OCI-LY3 (cell line): ENCODE results near the gene MTX2.

ENCODE experiments used
- H2AFZ ChIP-seq: fragments of 200-600, 300-600 bp; shearing (Covaris generic); 2 replicates; pipeline ENCODE4 v1.6.0; 2014; ENCODE audit warnings: antibody characterized with exemption, low read depth, low read length
- H3K27ac ChIP-seq: fragments of 200-600, 300-600 bp; sonication (generic); 2 replicates; pipeline ENCODE4 v1.5.1; 2014; ENCODE audit warnings: mild to moderate bottlenecking, low read length, moderate library complexity, mixed read lengths
- H3K27me3 ChIP-seq: fragments of 200-600, 300-600 bp; sonication (generic); 2 replicates; pipeline ENCODE4 v1.6.1; 2014; ENCODE audit warnings: low read depth, low read length, mixed read lengths
- H3K36me3 ChIP-seq: fragments of 200-600, 300-600 bp; sonication (generic); replicated peaks from 2 replicates; pipeline ENCODE3; 2014; ENCODE audit warnings: low read depth, low read length, mixed read lengths
- H3K4me1 ChIP-seq: fragments of 300-600, 200-600 bp; sonication (generic); 2 replicates; pipeline ENCODE4 v1.6.1; 2014; ENCODE audit warnings: low read length, mixed read lengths
- H3K4me2 ChIP-seq: fragments of 200-600, 300-600 bp; sonication (generic); 2 replicates; pipeline ENCODE4 v1.6.1; 2014; ENCODE audit warnings: low read length, mixed read lengths
- H3K4me3 ChIP-seq: fragments of 300-600, 200-600 bp; sonication (generic); 2 replicates; pipeline ENCODE4 v1.5.1; 2014; ENCODE audit warnings: antibody characterized with exemption, mild to moderate bottlenecking, low read length, moderate library complexity
- H3K79me2 ChIP-seq: fragments of 300-600, 200-600 bp; shearing (Covaris generic); 2 replicates; pipeline ENCODE4 v1.6.1; 2014; ENCODE audit warnings: mild to moderate bottlenecking, low read length, mixed read lengths
- H3K9ac ChIP-seq: fragments of 300-600, 200-600 bp; shearing (Covaris generic); 2 replicates; pipeline ENCODE4 v1.6.0; 2014; ENCODE audit warnings: mild to moderate bottlenecking, low read length, moderate library complexity
- H3K9me3 ChIP-seq: fragments of 200-600, 300-600 bp; shearing (Covaris generic); 2 replicates; pipeline ENCODE4 v1.6.1; 2014; ENCODE audit warnings: low read length, mixed read lengths; ENCODE audit not compliant: insufficient read depth
- H4K20me1 ChIP-seq: fragments of 200-600, 300-600 bp; sonication (generic); 2 replicates; pipeline ENCODE4 v1.6.1; 2016; ENCODE audit warnings: low read length, mixed read lengths; ENCODE audit not compliant: insufficient read depth
- CTCF ChIP-seq: fragments of 200-600, 300-600 bp; sonication (generic); IDR thresholded peaks from 2 replicates; pipeline ENCODE4 v1.5.1; 2014; ENCODE audit warnings: antibody characterized with exemption, low read length, low read depth
- EZH2phosphoT487 ChIP-seq: fragments of 200-600 bp; shearing (Covaris generic); IDR thresholded peaks from 2 replicates; pipeline ENCODE4 v1.6.1; 2018; ENCODE audit warnings: antibody characterized with exemption, mixed run types, low read depth

Gene MTX2

GRCh38 chr2:176385219-176385759 lies 116.0 kb downstream of the MTX2 start:
- no peak overlapping the region for H2AFZ ChIP-seq
- H3K27me3 ChIP-seq = no peaks in the 10 kb centered on the region
- TF ChIP-seq EZH2phosphoT487 (no peak), CTCF (no peak)

GRCh38 chr2:176385838-176386237 lies 116.6 kb downstream of the MTX2 start:
- Histone ChIP-seq H3K79me2 (no peaks in the 10 kb centered on the region), H4K20me1 (no peaks in the 10 kb centered on the region), H3K36me3 (no peaks in the 10 kb centered on the region), H3K9me3 (no peaks in the 10 kb centered on the region), H2AFZ (no peak overlapping the region), H3K27me3 (no peaks in the 10 kb centered on the region), H3K4me1 (no peaks in the 10 kb centered on the region), H3K4me2 (no peak overlapping the region), H3K27ac (no peak overlapping the region), H3K9ac (no peak overlapping the region), H3K4me3 (no peak overlapping the region)
- TF ChIP-seq CTCF = no peak
- no peak for TF ChIP-seq EZH2phosphoT487

More at GRCh38 chr2:176385219-176385759, 116.0 kb downstream of the MTX2 start:
- H3K9ac ChIP-seq = no peak overlapping the region
- H3K4me3 ChIP-seq = no peak overlapping the region
- H3K36me3 ChIP-seq = no peaks in the 10 kb centered on the region
- H3K4me2 ChIP-seq = no peak overlapping the region
- H3K9me3 ChIP-seq = no peaks in the 10 kb centered on the region
- no peak overlapping the region for H3K27ac ChIP-seq
- no peaks in the 10 kb centered on the region for H3K4me1 ChIP-seq
- H3K79me2 ChIP-seq = no peaks in the 10 kb centered on the region
- no peaks in the 10 kb centered on the region for H4K20me1 ChIP-seq
